Measurements from ENCODE around the gene ARGLU1. TPM values are rescaled to one million over a fixed set of nuclear protein-coding genes. Genes with fewer than 3 reads are reported as not detected.

ARGLU1 gene
- total RNA-seq, 1 donor from 2014 or later = 32.4 TPM

- peak overlapping the region; percentile 23 for H3K27ac ChIP-seq (ENCODE audit: low read depth, low read length)
- no peaks in the 10 kb centered on the region for H3K36me3 ChIP-seq (ENCODE audit: control insufficient read depth in 3 of 3, insufficient read depth in 3 of 3, low read length in 3 of 3)
- H3K4me1 ChIP-seq (ENCODE audit: control insufficient read depth in 3 of 3, insufficient read depth in 3 of 3, low read length in 3 of 3) = peaks cover 0 to 4% (median 0%) of the 10 kb centered on the region in 3 donors
- H3K9ac ChIP-seq (ENCODE audit: low read depth in 1 of 3, low read length in 3 of 3) = no peak overlapping the region
- peaks cover 0 to 5% (median 0%) of the 10 kb centered on the region in 3 donors for H3K9me3 ChIP-seq (ENCODE audit: control insufficient read depth in 3 of 3, low read length in 3 of 3)
- no peaks in the 10 kb centered on the region for H3K27me3 ChIP-seq (ENCODE audit: control insufficient read depth in 3 of 3, insufficient read depth in 3 of 3, low read length in 3 of 3)
- no peak overlapping the region for H3K4me3 ChIP-seq (ENCODE audit: low read length in 3 of 3)
These were observed 20.4 kb upstream of the ARGLU1 start for GRCh38 chr13:106588367-106588766.

DNA sequence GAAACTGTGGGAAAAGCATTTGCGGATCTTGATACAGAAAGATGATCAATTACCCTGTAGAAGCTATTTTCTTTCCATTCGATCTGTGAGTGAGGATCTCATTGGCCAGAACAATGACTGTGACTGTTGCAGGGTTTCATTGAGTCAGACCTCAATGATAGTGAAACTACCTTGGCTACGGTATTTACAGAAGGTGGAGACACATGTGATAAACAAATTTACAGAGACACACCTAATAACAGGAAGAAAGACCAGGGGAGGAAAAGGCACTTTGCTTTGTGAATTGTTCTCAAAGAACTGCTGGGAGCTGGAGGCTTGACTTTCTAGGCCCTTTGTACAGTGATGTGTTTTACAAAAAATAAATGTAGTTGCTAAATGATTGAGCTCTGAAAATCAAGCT lies 19.9 kb upstream of the ARGLU1 start:
- H3K9me3 ChIP-seq (ENCODE audit: control insufficient read depth in 3 of 3, low read length in 3 of 3) = peaks cover 0 to 5% (median 0%) of the 10 kb centered on the region in 3 donors
- no peaks in the 10 kb centered on the region for H3K36me3 ChIP-seq (ENCODE audit: control insufficient read depth in 3 of 3, insufficient read depth in 3 of 3, low read length in 3 of 3)
- no peak overlapping the region for H3K9ac ChIP-seq (ENCODE audit: low read depth in 1 of 3, low read length in 3 of 3)
- H3K4me3 ChIP-seq (ENCODE audit: low read length in 3 of 3) = no peak overlapping the region
- peak overlapping the region; percentile 23 for H3K27ac ChIP-seq (ENCODE audit: low read depth, low read length)
- peaks cover 0 to 4% (median 0%) of the 10 kb centered on the region in 3 donors for H3K4me1 ChIP-seq (ENCODE audit: control insufficient read depth in 3 of 3, insufficient read depth in 3 of 3, low read length in 3 of 3)
- no peaks in the 10 kb centered on the region for H3K27me3 ChIP-seq (ENCODE audit: control insufficient read depth in 3 of 3, insufficient read depth in 3 of 3, low read length in 3 of 3)

DNA sequence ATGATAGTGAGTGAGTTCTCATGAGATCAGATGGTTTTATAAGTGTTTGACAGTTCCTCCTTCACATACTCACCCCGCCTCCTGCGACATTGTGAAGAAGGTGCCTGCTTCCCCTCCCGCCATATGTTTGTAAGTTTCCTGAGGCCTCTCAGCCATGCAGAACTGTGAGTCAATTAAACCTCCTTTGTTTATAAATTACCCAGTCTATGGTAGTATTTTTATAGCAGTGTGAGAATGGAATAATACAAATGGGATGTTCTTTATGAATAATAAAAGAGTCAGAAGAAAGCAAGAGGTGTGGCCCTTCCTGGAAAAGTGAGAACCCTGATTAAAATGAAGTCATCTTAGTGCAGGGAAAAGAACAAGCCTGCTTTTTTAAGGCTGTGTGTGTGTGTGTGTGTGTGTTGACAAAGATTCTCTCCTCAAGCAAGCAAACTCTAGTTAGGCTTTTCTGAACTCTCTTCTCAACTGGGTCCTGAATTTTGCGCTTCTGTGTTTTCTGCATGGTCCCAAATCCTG lies 18.8 kb upstream of the ARGLU1 start:
- no peak overlapping the region for H3K9ac ChIP-seq (ENCODE audit: low read depth in 1 of 3, low read length in 3 of 3)
- peaks cover 0 to 5% (median 0%) of the 10 kb centered on the region in 3 donors for H3K9me3 ChIP-seq (ENCODE audit: control insufficient read depth in 3 of 3, low read length in 3 of 3)
- no peak overlapping the region for H3K27ac ChIP-seq (ENCODE audit: low read depth, low read length)

GRCh38 chr13:106581225-106581624 lies 13.3 kb upstream of the ARGLU1 start:
- Histone ChIP-seq H3K9me3 (ENCODE audit: control insufficient read depth in 3 of 3, low read length in 3 of 3) (peaks cover 0 to 3% (median 2%) of the 10 kb centered on the region in 3 donors), H3K4me3 (ENCODE audit: low read length in 3 of 3) (no peak overlapping the region), H3K27ac (ENCODE audit: low read depth, low read length) (no peak overlapping the region), H3K36me3 (ENCODE audit: control insufficient read depth in 3 of 3, insufficient read depth in 3 of 3, low read length in 3 of 3) (no peaks in the 10 kb centered on the region), H3K27me3 (ENCODE audit: control insufficient read depth in 3 of 3, insufficient read depth in 3 of 3, low read length in 3 of 3) (peaks cover 0 to 2% (median 0%) of the 10 kb centered on the region in 3 donors), H3K9ac (ENCODE audit: low read depth in 1 of 3, low read length in 3 of 3) (no peak overlapping the region), H3K4me1 (ENCODE audit: control insufficient read depth in 3 of 3, insufficient read depth in 3 of 3, low read length in 3 of 3) (no peaks in the 10 kb centered on the region)

More for the DNA sequence above, 18.8 kb upstream of the ARGLU1 start:
- H3K4me3 ChIP-seq (ENCODE audit: low read length in 3 of 3) = no peak overlapping the region
- H3K4me1 ChIP-seq (ENCODE audit: control insufficient read depth in 3 of 3, insufficient read depth in 3 of 3, low read length in 3 of 3) = peaks cover 0 to 4% (median 0%) of the 10 kb centered on the region in 3 donors
- H3K27me3 ChIP-seq (ENCODE audit: control insufficient read depth in 3 of 3, insufficient read depth in 3 of 3, low read length in 3 of 3) = peaks cover 0 to 1% (median 0%) of the 10 kb centered on the region in 3 donors
- no peaks in the 10 kb centered on the region for H3K36me3 ChIP-seq (ENCODE audit: control insufficient read depth in 3 of 3, insufficient read depth in 3 of 3, low read length in 3 of 3)

DNA sequence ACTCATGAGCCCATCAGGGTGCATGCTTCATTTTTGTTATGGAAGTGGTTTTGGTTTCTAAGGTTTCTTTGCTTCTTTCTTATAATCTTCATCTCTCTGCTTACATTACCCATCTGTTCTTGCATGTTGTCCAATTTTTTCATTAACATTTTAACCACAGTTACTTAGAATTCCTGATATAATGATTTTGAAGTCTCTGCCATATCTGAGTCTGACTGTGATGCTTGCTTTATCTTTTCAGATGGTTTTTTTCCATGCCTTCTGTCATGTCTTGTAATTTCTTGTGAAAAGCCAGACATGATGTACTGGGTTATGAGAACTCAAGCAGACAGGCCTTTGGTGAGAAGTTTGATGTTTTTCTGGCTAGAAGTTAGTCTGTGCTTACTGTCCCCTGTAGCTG lies 8.0 kb upstream of the ARGLU1 start:
- Histone ChIP-seq H3K4me3 (ENCODE audit: low read length in 3 of 3) (no peak overlapping the region), H3K36me3 (ENCODE audit: control insufficient read depth in 3 of 3, insufficient read depth in 3 of 3, low read length in 3 of 3) (no peaks in the 10 kb centered on the region), H3K27ac (ENCODE audit: low read depth, low read length) (no peak overlapping the region), H3K9ac (ENCODE audit: low read depth in 1 of 3, low read length in 3 of 3) (no peak overlapping the region), H3K9me3 (ENCODE audit: control insufficient read depth in 3 of 3, low read length in 3 of 3) (peaks cover 0 to 2% (median 0%) of the 10 kb centered on the region in 3 donors), H3K27me3 (ENCODE audit: control insufficient read depth in 3 of 3, insufficient read depth in 3 of 3, low read length in 3 of 3) (no peaks in the 10 kb centered on the region), H3K4me1 (ENCODE audit: control insufficient read depth in 3 of 3, insufficient read depth in 3 of 3, low read length in 3 of 3) (peaks cover 0 to 2% (median 0%) of the 10 kb centered on the region in 3 donors)

DNA sequence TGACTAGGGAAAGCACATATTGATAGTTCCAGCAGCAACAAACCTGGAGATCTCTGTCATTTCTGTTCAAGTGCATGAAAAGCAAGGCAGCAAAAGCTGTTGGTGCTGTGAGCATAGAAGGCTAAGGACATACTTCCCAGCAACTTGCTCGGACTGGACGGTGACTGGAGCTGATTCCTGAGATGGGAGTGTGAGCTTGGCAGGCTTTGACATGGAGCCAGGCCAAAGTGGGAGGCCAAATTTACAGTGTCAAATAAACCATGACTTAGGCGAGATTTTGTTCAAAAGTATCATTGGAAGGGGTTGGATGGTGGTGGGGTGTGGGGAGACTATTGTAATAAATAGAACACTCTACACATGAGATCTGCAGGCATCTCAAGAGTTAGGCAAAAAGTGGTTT lies 5.9 kb upstream of the ARGLU1 start:
- Histone ChIP-seq H3K9me3 (ENCODE audit: control insufficient read depth in 3 of 3, low read length in 3 of 3) (no peaks in the 10 kb centered on the region), H3K27ac (ENCODE audit: low read depth, low read length) (no peak overlapping the region), H3K9ac (ENCODE audit: low read depth in 1 of 3, low read length in 3 of 3) (no peak overlapping the region), H3K27me3 (ENCODE audit: control insufficient read depth in 3 of 3, insufficient read depth in 3 of 3, low read length in 3 of 3) (no peaks in the 10 kb centered on the region), H3K4me3 (ENCODE audit: low read length in 3 of 3) (no peak overlapping the region), H3K36me3 (ENCODE audit: control insufficient read depth in 3 of 3, insufficient read depth in 3 of 3, low read length in 3 of 3) (no peaks in the 10 kb centered on the region), H3K4me1 (ENCODE audit: control insufficient read depth in 3 of 3, insufficient read depth in 3 of 3, low read length in 3 of 3) (peaks cover 0 to 2% (median 0%) of the 10 kb centered on the region in 3 donors)

DNA sequence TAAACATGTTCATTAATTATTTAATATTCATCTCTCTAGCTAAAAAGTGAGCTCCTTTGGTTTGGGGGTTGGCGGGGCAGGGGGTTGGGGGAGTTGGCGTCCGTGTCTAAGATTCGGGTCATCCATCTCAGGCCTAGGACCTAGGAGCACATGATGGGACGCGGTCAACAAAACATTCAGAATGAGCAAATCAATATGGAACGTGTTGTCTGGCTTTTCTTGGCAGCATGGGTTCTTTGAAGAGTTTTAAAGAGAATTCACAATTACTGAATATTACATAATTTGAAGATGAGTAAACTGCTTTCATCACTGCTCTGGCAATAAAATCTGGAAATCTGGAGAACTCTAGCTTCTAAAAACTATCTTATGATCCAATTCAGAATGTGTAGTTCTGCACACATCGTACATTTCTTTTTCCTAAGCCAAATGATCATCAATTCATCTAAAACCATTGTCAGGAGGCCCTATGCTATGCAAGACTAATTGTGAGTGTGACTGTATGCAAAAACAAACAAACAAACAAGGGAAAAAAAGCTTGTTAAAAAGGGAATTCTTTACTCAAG lies 5.4 kb upstream of the ARGLU1 start:
- Histone ChIP-seq H3K9ac (ENCODE audit: low read depth in 1 of 3, low read length in 3 of 3) (no peak overlapping the region), H3K4me3 (ENCODE audit: low read length in 3 of 3) (no peak overlapping the region), H3K27me3 (ENCODE audit: control insufficient read depth in 3 of 3, insufficient read depth in 3 of 3, low read length in 3 of 3) (no peaks in the 10 kb centered on the region), H3K36me3 (ENCODE audit: control insufficient read depth in 3 of 3, insufficient read depth in 3 of 3, low read length in 3 of 3) (no peaks in the 10 kb centered on the region), H3K9me3 (ENCODE audit: control insufficient read depth in 3 of 3, low read length in 3 of 3) (no peaks in the 10 kb centered on the region), H3K4me1 (ENCODE audit: control insufficient read depth in 3 of 3, insufficient read depth in 3 of 3, low read length in 3 of 3) (peaks cover 2 to 4% (median 4%) of the 10 kb centered on the region in 3 donors), H3K27ac (ENCODE audit: low read depth, low read length) (no peak overlapping the region)

DNA sequence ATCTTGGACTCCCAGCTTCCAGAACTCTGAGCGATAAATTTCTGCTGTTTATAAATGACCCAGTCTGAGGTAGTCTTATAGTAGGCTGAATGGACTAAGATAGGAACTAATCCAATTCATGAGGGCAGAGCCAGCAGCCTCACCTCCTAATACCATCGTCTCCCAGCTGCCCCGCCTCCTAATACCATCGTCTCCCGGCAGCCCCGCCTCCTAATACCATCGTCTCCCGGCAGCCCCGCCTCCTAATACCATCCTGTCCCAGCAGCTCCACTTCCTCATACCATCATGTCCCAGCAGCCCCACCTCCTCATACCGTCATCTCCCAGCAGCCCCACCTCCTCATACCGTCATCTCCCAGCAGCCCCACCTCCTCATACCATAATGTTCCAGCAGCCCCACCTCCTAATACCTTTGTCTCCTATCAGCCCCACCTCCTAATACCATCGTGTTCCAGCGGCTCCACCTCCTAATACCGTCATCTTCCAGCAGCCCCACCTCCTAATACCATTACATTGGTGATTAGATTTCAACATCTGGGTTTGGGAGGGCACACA lies 2.4 kb upstream of the ARGLU1 start:
- H3K4me1 ChIP-seq (ENCODE audit: control insufficient read depth in 3 of 3, insufficient read depth in 3 of 3, low read length in 3 of 3) = peaks cover 16 to 21% (median 20%) of the 10 kb centered on the region in 3 donors
- H3K27ac ChIP-seq (ENCODE audit: low read depth, low read length) = no peak overlapping the region
- no peaks in the 10 kb centered on the region for H3K9me3 ChIP-seq (ENCODE audit: control insufficient read depth in 3 of 3, low read length in 3 of 3)
- H3K9ac ChIP-seq (ENCODE audit: low read depth in 1 of 3, low read length in 3 of 3) = no peak overlapping the region
- no peaks in the 10 kb centered on the region for H3K27me3 ChIP-seq (ENCODE audit: control insufficient read depth in 3 of 3, insufficient read depth in 3 of 3, low read length in 3 of 3)
- H3K4me3 ChIP-seq (ENCODE audit: low read length in 3 of 3) = no peak overlapping the region
- no peaks in the 10 kb centered on the region for H3K36me3 ChIP-seq (ENCODE audit: control insufficient read depth in 3 of 3, insufficient read depth in 3 of 3, low read length in 3 of 3)

DNA sequence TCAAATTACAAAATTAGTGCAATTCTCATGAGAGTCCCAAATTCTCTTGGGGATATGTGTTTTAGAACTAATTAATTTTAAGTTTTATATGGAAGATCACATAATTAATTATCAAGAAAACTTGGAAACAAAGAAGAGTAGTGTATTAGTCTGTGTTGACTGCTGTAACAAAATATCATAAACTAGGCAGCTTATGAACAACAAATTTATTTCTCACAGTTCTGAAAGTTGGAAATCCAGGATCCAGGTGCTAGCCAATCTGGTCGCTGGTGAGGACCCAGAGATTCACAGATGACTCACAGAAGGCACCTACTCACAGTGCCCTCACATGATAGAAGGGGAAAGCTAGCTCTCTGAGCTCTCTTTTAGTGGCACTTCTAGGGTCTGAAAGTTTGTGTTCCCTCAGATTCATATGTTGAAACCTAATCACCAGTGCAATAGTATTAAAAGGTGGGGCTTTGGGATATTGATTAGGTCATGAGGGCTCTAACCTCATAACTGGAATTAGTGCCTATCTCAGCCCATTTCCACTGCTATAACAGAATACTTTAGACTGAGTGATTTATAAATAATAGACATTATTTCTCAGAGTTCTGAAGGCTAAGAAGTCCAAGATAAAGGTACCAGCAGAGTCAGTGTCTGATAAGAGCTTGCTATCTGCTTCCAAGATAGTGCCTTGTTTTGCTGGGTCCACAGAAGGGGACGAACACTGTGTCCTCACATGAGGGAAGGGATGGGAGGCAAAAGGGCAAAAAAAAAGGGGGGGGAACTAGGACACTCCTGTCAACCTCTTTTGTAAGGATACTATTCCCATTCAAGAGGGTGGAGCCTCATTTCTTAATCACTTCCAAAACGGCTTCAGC lies 1.5 kb upstream of the ARGLU1 start:
- H3K9me3 ChIP-seq (ENCODE audit: control insufficient read depth in 3 of 3, low read length in 3 of 3) = no peaks in the 10 kb centered on the region
- no peak overlapping the region for H3K9ac ChIP-seq (ENCODE audit: low read depth in 1 of 3, low read length in 3 of 3)
- no peaks in the 10 kb centered on the region for H3K36me3 ChIP-seq (ENCODE audit: control insufficient read depth in 3 of 3, insufficient read depth in 3 of 3, low read length in 3 of 3)
- H3K4me1 ChIP-seq (ENCODE audit: control insufficient read depth in 3 of 3, insufficient read depth in 3 of 3, low read length in 3 of 3) = peaks cover 23 to 30% (median 29%) of the 10 kb centered on the region in 3 donors
- no peak overlapping the region for H3K4me3 ChIP-seq (ENCODE audit: low read length in 3 of 3)
- no peaks in the 10 kb centered on the region for H3K27me3 ChIP-seq (ENCODE audit: control insufficient read depth in 3 of 3, insufficient read depth in 3 of 3, low read length in 3 of 3)
- H3K27ac ChIP-seq (ENCODE audit: low read depth, low read length) = no peak overlapping the region
